Stimulated activated CD4-positive, alpha-beta T cell treated with anti-CD3 and anti-CD28 coated beads, Interleukin-15, amount 100 ng/mL, for 24 hours (primary cell): Measurements from ENCODE around the gene ZNF48.
"Not testable (repeated sequence)": the region's sequence is repeated elsewhere in the genome, so short reads cannot be mapped to it uniquely, and the experiment has no call there.

ENCODE experiments used
- DNase-seq: peaks from one replicate; pipeline ENCODE4 v3.0.0-alpha.2; 2020

Gene ZNF48

DNA sequence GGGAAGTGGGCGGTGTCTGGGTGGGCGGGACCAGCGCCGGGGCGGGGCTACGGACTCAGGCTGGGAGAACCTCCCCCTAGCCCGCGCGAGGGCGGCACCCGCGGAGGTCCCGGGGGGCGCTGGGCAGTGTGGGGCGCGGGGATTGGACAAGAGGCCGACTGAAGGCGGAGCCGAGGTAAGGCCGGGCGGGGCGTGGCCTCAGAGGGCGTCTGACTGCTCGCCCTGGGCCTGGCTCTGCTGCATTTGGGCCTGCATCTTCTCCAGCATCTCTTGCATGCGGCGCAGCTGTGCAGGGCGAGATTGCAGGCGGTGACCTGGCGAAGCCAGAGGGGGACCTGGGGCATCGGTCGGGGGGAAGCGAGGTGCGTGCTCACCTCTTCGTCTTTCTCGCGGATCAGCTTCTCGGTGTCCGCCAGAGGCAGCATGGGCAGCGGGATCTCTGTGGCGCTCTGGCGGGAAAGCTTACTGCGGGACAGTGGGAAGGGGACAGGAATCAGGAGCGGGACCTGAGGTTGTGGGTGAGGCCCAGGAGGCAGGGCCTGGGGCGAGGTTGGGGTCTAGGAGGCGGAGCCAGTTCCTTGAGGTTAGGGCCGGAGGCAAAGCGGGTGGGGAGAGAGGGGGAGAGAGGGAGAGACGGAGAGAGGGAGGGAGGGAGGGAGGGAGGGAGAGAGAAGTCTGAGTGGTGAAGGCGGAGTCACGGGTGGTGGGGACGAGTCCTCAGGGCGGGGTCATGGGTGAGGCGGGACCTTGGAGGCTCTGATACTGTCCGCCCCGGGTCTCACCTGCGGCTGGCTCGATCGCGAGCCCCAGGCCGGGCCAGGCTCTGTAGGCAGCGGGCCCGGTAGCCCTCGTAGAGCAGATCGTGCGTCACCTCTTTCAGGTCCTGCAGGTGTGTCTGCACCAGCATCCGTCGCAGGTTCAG lies 16.7 kb upstream of the ZNF48 start:
- DNase-seq, result peak; percentile 99

DNA sequence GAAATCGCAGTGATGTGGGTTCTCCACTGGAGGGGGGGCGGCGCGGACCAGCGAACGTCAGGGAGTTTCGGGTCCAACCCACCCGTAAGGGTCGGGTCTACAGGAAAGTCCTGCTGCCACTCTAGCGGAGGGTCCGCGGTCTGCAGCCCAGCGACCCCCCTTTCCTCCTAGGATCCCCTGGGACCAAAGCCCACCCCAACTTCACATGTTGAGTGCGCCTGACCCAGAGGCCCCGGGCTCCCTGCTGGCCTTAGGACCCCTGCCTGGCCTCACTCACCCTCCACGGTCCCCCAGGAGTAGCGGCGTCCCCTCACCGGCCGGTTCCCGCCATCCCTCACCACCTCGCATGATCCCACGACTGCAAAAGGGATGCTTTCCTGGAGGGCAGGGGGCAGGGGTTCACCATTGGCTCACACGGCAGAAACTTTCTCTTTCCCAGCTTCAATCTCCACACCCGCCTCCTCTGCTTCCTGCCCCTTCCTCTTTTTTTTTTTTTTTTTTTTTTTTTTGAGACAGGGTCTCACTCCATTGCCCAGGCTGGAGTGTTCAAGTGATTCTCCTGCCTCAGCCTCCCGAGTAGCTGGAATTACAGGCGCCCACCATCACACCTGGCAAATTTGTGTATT lies 15.9 kb upstream of the ZNF48 start:
- no peak for DNase-seq

DNA sequence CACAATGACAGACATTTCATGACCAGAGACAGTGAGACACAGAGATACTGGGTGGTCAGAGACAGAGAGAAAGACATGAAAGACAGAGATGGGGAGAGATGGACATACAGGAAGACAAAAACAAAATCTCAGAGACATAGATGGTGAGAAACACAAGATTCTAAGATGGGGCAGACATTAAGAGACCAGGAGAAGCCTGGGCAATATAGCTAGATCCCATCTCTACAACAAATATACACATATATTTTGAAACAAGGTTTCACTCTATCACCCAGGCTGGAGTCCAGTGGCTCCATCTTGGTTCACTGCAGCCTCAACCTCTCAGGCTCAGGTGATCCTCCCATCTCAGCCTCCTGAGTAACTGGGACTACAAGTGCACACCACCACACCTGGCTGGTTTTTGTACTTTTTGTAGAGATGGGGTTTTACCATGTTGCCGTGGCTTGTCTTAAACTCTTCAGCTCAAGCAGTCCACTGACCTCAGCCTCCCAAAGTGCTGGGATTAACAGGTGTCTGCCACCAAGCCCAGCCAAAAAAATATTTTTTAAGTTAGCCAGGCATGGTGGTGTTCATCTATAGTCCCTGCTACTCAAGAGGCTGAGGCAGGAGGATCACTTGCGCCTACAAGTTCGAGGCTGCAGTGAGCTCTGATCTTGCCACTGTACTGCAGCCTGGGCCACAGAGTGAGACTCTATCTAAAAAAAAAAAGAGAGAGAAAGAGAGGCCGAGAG lies 15.0 kb upstream of the ZNF48 start:
- DNase-seq, result no peak

DNA sequence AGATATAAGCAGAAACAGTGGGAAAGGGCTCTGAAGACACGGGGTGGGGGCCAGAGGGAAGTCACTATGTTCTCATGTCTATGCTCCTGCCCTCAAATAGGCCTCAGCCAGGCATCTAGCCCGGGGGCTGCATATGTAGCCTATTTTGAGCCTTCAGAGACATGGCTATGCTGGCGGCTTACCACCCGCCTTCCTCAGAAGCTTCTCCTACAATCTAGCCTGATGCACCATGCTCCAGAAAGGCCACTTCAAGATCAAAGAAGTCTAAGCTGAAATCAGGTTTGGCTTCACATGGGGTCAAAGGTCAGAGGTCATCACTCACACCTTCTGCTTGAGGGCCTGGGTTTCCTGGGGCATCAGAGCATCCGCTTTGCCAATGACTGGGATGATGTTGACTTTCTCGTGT lies 14.4 kb upstream of the ZNF48 start:
- no peak for DNase-seq

DNA sequence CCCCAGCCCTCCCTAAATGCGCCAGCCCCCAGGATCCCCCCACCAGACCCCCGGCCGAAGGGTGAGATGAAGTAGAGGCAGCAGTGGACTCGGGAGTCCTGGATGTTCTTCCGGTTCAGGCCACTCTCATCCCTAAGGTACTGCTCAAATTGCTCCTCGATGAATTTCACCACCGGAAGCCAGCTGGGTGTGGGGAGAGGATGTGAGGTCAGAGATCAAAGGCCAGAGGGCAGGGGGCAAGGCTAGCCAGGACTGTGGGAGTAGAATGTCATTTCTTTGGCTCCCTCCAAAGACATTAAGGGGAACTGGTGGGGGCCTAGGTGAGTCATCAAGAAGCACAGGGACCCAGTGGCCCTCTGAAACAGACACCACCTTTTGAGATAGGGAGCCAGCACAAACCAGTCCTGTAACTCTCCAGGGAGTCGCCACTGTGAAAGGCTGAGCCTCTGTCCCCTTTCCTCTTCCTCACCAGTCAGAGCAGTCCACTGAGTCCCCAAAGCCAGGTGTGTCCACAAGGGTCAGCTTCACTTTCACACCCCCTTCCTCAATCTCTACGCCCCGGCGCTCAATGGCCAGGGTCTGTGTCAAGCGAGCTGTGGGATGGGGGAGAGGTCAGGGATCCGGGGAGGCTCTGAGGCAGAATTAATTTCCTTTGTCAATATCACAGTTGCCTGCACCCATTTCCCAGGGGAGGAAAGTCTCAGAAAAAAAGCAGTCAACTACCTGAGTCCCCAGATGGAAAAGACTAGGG lies 13.8 kb upstream of the ZNF48 start:
- DNase-seq, result peak; percentile 62

DNA sequence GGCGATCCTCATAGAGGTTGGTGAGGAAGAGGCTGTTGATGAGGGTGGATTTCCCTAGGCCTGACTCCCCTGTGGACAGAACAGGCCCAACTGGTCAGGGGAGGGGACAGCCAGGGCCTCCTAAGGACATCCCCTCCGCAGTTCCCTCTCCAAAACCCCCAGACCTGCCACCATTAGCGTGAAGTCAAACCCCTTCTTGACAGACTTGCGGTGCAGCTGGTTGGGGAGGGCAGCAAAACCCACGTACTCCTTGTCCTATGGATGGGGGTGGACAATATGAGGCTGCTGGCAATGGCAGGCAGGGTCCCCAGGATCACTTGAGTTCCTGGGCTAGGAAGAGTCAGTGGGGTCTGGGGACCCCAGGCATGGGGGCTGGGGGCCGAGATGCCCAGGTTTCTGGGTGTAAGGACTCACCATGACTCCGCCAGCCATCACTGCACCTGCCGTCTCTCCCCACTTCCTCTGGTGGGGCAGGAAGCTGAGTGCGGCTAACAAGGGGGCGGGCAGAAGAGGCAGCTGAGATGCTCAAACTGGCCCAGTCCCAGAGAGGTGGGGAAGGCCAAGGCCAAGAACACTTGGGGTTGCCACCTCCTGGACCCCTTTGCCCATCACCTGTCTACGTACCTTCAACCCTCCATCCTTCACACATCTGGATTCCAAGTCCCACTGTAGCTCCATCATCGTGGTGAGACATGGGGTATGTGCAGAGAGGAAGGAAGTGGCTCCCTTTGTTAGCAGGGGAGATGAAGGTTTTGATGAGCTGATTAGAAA lies 12.9 kb upstream of the ZNF48 start, which contains the start of gene SEPTIN1:
TSS of gene SEPTIN1 (minus strand) at position 451 of the 771 bp plus-strand sequence. CDS start at position 432, 19 bp downstream.
- DNase-seq, result peak; percentile 87

DNA sequence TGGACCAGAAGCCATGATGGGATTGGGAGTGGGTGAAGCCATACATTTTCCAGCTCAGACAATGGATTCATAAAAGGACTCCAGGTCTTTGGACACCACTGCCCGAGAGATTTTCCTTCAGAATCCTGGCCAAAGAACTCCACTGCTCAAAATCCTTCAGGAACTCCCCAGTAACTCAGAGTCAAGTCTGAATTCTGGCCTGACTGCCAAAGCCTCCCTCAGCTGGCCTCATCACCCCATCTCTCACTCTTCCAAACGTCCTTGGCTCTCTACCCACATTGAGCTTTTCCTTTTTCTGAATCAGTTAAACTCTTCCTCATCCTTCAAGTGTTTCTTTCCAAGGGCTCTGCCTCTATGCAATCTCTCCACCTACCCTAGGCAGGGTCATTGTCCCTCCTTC lies 11.7 kb upstream of the ZNF48 start:
- DNase-seq, result no peak

DNA sequence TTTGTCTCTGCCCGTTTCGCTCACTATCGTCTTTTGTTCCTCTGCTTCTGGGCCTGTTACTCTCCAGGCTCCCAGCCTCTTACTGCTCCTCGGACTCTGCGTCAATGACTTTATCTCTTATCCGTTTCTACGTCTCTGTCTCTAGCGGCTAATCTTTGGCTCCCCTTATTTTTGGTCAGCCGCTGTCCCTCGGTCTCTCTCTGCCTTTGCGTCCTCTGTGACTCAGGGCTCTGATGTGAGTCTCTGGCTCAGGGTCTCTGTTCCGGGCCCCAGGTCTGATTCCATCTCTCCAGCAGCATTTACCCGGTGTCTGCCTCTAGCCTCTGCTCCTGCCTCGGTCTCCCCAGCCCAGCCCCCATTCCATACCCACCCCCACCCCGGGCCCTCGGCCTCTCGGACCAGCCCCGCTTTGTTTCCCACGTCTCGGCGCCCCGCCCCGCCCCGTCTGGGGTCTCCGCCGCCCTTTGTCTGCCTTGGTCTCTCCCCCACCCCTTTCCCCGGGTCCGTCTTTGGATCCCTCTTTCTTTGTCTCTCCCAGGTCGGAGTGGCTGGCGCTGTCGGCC lies 547 bp upstream of the ZNF48 start:
- no peak for DNase-seq

DNA sequence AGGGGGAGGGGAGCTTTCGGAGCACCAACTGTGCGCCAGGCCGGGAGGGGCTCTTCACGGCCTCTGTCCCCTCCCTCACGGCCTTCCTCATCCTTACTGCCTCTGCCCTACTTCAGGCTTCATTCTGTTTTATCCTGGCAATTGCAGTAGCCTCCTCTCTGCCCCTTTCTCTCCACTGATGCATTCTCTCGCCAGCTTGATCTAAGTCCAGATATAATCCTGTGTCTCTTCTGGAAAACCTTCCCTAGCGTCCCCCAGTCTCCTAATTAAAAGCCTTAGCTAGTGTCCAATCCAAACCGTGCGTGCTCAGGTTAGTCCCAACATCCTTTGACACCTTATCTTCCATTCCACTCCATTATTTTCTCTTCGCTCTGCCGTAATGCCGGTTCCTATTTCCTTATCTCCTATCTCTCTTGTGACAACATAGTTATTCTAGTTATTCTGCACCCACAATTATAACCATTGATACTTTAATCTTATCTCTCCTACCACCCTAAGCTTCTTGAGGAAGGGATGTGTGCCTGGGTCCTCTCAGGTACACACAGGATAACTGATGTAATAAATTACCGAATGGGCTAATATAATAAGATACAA lies 869 bp downstream of the ZNF48 start:
- DNase-seq, result no peak

DNA sequence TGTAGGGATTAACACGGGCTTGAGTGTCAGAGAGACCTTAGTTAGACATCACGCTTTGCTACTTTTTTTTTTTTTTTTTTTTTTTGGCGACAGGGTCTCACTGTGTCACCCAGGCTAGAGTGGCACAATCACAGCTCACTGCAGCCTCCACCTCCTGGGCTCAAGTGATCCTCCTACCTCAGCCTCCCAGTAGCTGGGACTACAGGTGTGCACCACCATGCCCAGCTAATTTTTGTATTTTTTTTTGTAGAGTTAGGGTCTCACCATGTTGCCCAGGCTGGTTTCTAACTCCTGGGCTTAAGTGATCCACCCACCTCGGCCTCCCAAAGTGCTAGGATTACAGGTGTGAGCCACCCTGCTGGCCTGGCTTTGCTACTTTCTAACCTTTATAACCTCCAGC lies 1.4 kb downstream of the ZNF48 start:
- DNase-seq, result not testable (repeated sequence)

DNA sequence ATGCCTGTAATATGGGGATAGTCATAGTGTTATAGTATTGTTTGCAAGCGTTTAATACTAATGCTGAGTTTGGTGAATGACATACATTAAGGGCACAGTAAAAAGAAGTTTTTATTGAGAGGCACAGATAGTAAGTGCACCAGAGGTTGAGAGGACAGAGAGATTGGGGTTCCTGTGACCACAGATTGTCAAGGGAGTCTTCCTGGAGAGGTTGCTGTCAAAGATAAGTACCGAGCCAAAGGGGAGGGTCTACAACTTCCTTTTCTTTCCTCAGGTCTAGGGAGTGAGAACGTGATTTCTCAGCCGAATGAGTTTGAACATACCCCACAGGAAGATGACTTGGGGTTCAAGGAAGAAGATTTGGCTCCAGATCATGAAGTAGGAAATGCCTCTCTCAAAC lies 1.8 kb downstream of the ZNF48 start:
- no peak for DNase-seq

DNA sequence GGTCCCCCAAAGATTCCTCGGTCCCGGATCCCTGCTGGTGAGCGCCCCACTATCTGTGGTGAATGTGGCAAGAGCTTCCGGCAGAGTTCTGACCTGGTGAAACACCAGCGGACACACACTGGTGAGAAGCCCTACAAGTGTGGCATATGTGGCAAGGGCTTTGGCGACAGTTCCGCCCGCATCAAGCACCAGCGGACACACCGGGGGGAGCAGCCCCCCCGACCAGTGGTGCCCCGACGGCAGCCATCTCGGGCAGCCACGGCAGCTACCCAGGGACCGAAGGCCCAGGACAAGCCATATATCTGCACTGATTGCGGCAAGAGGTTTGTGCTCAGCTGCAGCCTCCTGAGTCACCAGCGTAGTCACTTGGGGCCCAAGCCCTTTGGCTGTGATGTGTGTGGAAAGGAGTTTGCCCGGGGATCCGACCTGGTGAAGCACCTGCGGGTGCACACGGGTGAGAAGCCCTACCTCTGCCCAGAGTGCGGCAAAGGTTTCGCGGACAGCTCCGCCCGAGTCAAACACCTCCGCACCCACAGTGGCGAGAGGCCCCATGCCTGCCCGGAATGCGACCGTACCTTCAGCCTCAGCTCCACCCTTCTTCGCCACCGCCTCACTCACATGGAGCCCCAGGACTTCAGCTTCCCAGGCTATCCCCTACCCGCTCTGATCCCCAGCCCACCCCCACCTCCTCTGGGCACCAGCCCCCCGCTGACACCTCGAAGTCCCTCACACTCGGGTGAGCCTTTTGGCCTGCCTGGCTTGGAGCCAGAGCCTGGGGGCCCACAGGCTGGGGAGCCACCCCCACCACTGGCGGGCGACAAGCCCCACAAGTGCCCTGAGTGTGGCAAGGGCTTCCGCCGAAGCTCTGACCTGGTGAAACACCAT lies 2.8 kb downstream of the ZNF48 start:
- DNase-seq, result no peak

DNA sequence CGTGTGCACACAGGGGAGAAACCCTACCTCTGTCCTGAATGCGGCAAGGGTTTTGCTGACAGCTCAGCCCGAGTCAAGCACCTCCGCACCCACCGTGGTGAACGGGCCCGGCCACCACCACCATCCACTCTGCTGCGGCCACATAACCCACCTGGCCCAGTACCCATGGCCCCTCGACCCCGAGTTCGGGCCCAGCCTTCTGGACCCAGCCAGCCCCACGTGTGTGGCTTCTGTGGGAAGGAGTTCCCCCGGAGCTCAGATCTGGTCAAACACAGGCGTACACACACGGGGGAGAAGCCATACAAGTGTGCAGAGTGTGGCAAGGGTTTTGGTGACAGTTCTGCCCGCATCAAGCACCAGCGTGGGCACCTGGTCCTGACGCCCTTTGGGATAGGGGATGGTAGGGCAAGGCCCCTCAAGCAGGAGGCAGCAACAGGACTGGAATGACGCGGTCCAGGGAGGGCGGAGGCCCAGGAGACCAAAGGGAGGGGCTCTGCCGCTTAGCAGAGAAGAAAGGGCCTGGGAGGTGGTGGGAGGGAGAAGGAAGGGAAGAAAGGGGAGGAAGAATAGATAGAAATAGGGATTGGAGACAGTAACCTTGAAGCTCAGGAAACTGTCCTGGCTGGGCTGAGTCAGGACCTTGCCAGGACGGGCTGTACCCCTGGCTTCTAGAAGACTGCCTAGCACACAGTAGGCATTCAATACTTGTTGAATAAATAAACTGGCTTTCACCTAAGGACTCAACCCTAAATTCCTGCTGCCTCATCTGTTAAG lies 3.6 kb downstream of the ZNF48 start:
- DNase-seq, result no peak

DNA sequence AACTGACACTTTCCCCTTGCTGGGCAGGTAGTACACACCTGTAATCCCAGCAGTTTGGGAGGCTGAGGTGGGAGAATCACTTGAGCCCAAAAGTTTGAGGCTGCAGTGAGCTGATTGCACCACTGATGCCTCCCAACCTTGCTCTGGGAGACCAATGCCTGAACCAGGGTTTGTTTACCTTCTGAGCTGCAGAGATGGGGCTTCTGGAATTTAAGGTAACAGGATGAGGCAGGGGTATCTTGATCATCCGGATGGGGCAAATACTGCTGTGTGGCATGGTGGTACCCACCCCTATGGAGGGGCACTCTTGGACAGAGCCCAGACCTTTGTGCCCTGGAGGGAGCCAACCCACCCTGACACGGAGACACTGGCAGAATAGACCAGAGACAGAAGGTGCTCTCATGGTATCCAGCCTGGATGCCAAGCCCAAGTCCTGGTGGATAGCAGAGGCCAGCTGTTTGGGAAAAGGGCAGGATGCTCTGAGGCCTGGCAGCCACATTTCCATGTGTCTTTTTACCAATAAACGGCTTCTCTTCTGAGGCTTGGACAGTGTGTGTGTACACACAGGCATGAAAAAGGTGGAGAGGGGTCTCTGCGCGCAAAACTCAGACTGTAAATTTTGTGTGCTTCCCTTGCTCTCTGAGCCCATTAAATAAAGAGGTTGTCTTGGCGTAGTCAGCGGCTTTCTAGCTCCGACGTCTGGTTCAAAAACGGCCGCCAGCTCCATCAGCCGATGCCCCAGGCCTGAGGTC lies 4.4 kb downstream of the ZNF48 start:
- no peak for DNase-seq

DNA sequence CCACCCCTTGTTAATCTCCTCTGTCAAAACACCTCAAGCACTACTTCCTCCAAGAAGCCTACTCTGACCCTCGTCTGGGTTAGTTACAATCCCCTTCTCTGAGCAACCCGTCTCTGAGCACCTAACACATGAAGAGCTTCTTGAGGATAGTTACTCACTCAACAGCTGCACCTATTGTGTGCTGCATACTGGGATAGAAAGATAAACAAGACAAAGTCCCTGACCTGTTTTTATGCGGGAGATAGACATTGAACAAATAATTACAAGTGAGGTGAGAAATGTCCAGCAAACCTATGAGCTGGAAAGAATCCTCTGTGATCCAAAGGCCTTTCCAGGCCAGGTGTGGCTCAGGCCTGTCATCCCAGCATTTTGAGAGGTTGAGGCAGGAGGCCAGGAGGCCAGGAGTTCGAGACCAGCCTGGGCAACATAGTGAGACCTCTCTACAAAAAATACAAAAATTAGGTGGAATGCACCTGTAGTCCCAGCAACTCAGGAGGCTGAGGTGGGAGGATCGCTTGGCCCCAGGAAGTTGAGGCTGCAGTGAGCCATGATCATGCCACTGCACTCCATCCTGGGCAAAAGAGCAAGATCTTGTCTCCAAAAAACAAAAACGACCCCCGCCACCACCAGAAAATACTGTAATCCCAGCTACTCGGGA lies 6.7 kb downstream of the ZNF48 start:
- no peak for DNase-seq

DNA sequence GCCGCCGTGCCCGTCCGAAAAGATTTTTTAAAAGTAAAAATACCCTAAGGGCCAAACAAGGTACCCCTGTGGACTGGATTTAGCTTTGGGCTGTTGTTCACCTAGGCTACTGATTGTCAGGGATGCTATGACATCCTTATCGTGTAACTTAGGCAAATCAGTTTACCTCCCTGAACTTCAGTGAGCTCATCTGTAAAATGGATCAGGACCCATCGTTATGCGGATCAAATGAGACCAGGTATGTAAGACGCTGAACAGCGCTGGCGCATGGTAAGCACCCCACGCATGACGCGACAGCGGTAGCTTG lies 11.5 kb downstream of the ZNF48 start:
- no peak for DNase-seq

DNA sequence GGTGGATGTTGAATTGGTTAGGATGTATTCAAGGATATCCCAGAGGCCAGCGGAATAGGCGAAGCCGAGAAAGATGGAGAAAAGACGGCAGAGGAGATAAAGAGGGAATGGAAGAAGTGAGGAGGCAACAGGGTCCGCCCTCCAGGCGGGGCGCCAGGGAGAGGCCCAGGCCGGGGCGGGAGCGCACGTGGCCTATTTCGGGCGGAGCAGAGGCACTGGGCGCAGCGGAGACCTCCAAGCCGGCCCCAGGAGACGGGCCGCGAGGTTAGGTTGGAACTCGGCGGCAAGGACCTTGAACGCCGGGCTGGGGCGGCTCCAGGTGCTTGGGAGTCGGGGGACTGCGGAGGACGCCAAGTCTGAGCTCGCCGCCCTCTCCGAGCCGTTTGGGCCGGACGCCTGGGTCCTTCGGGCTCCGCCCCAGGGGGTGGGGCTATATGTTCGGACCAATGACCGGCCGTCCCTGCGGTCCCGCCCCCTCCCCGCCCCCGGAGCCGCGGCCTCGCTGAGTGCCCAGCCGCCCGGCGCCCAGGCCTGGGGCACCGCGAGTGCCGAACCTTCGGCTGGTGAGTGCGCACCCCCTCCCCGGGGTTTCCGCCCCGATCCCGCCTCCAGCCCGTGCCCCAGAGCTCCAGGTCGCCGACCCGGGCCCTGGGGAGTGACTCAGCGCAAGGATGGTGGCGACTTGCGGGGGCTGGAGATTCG lies 12.0 kb downstream of the ZNF48 start, which contains the start of gene ZNF771:
TSS of gene ZNF771 (plus strand) at position 505 of the 702 bp plus-strand sequence. CDS start 448 bp downstream, outside the sequence.
- DNase-seq, result peak; percentile 98
